ENCODE measurements around the gene TAMALIN. TPM values are rescaled to one million over a fixed set of nuclear protein-coding genes. Genes with fewer than 3 reads are reported as not detected.

The TAMALIN gene
- total RNA-seq (13.0 TPM), polyA plus RNA-seq (51.8 TPM)

DNA sequence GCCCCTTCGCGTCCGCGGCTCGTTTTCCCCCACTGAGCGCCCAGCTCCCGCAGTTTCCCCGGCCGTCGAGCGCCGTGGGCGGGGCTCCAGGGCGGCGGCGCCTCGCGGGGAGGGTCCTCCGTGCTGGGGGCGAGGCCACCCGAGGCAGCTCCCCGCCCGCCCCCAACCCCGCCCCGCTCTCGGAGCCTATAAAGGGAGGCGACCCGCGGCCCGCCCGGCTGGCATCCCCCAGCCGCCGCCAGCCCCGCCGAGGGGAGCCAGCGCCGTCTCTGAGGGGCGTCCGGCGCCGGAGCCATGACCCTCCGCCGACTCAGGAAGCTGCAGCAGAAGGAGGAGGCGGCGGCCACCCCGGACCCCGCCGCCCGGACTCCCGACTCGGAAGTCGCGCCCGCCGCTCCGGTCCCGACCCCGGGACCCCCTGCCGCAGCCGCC lies at the start of gene TAMALIN:
TAMALIN (plus strand) TSS at position 221 of the 432 bp plus-strand sequence; CDS start at position 295, 74 bp downstream.
- peak within 1 kb of the TSS; percentile 82 for H3K27ac ChIP-seq (ENCODE audit: low read depth)
- DNase-seq (ENCODE audit: extremely low spot score): no peak
- no peaks in the 10 kb centered on the region for H3K4me1 ChIP-seq (ENCODE audit: insufficient read depth)
- under 1% methylated on average over 60 of the region's 60 CpGs for WGBS
- H3K36me3 ChIP-seq (ENCODE audit: insufficient read depth): no peaks in the 10 kb centered on the region
- peak within 1 kb of the TSS; percentile 67 for H3K4me3 ChIP-seq (ENCODE audit: low read depth, low read length)

DNA sequence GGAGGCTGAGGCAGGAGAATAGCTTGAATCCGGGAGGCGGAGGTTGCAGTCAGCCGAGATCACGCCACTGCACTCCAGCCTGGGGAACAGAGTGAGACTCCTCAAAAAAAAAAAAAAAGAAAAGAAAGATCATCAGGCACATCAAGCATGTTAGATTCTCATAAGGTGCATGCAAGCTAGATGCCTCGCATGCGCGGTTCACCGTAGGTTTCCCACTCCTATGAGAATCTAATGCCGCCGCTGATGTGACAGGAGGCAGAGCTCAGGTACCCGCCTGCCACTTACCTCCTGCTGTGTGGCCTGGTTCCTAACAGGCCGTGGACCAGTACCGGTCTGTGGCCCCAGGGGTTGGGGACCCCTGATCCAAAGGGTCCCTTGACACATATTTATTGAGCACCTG lies 48.2 kb upstream of the TAMALIN start:
- WGBS: 97% methylated on average over 13 of the region's 13 CpGs
- Histone ChIP-seq H3K27ac (ENCODE audit: low read depth) (no peak overlapping the region), H3K4me3 (ENCODE audit: low read depth, low read length) (no peak overlapping the region), H3K36me3 (ENCODE audit: insufficient read depth) (no peaks in the 10 kb centered on the region), H3K4me1 (ENCODE audit: insufficient read depth) (no peaks in the 10 kb centered on the region)
- DNase-seq (ENCODE audit: extremely low spot score): no peak

DNA sequence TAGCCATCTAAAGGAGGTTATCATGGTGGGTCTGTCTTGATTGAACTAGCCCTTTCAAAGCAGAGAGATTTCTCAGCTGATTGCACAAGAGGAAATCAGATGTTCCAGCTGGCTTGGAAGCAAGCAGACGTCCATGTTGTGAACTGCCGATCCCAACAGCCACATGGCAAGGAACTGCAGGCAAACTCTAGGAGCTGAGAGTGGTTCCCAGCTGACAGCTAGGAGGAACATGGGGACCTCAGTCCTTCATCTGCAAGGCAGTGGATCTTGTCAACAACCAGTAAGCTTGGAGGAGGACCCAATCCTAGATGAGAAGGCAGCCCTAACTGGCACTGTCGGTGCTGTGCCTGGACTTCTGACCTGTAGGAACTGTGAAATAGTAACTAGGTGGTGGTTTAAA lies 47.5 kb upstream of the TAMALIN start:
- no peak for DNase-seq (ENCODE audit: extremely low spot score)
- Histone ChIP-seq H3K4me1 (ENCODE audit: insufficient read depth) (no peaks in the 10 kb centered on the region), H3K27ac (ENCODE audit: low read depth) (no peak overlapping the region), H3K36me3 (ENCODE audit: insufficient read depth) (no peaks in the 10 kb centered on the region), H3K4me3 (ENCODE audit: low read depth, low read length) (no peak overlapping the region)
- WGBS: 50% methylated on average over 3 of the region's 3 CpGs

DNA sequence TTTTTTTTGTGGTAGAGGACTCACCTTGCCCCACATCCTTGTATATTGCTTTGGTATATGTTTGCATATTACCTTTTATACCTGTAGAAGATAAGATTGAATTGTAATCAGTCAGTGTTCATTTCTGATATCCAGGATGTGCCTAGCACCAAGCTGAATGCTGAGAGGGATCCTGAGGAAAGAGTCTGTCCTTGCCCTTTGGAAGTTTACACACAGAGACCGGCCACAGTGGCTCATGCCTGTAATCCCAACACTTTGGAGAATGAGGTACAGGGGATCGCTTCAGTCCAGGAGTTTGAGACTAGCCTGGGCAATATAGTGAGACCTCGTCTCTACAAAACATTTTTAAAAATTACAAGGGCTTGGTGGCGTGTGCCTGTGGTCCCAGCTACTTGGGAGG lies 46.8 kb upstream of the TAMALIN start:
- Histone ChIP-seq H3K4me1 (ENCODE audit: insufficient read depth) (no peaks in the 10 kb centered on the region), H3K36me3 (ENCODE audit: insufficient read depth) (no peaks in the 10 kb centered on the region), H3K27ac (ENCODE audit: low read depth) (no peak overlapping the region), H3K4me3 (ENCODE audit: low read depth, low read length) (no peak overlapping the region)
- WGBS: 96% methylated on average over 4 of the region's 4 CpGs
- DNase-seq (ENCODE audit: extremely low spot score): no peak

DNA sequence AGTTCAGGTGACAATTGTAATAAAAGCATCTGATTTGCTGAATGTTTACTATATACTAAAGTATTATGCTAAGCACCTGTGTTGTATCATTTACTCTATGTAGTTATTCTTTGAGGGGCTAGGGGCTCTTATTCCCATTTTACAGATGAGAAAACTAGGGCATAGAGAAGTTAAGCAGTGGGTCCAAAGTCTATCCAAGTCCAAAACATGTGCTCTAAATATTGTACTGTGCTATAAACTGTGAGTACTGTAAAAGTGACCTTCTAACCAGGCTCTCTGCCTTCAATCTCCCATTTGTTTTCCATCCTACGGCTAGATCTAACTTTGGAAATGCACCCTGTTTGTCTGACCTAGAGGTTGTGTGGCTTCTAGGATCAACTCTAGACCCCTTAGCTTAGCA lies 46.3 kb upstream of the TAMALIN start:
- no peak overlapping the region for H3K27ac ChIP-seq (ENCODE audit: low read depth)
- no peak for DNase-seq (ENCODE audit: extremely low spot score)
- WGBS: 84% methylated on average over 1 of the region's 1 CpG
- no peak overlapping the region for H3K4me3 ChIP-seq (ENCODE audit: low read depth, low read length)
- H3K4me1 ChIP-seq (ENCODE audit: insufficient read depth): no peaks in the 10 kb centered on the region
- H3K36me3 ChIP-seq (ENCODE audit: insufficient read depth): no peaks in the 10 kb centered on the region

DNA sequence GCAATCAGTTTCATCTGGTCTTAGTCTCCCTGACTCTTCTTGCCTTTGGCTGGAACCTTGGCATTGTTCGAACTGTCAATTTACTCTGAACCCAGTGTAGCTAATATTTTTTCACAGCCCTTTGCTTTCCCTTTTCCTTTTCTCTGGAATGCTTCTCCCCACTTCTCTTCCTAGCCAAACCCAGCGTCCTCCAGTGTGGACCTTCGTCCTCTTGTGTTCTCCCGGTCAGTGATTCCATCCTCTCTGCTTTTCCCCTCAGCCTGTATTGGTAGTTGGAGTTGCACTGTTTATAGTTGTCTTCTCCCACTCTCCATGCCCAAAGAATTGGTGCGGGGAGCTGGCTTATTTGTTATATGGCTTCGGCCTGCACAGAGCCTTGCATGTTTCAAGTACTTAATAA lies 45.9 kb upstream of the TAMALIN start:
- Histone ChIP-seq H3K4me1 (ENCODE audit: insufficient read depth) (no peaks in the 10 kb centered on the region), H3K36me3 (ENCODE audit: insufficient read depth) (no peaks in the 10 kb centered on the region), H3K4me3 (ENCODE audit: low read depth, low read length) (no peak overlapping the region), H3K27ac (ENCODE audit: low read depth) (no peak overlapping the region)
- 96% methylated on average over 6 of the region's 6 CpGs for WGBS
- no peak for DNase-seq (ENCODE audit: extremely low spot score)

DNA sequence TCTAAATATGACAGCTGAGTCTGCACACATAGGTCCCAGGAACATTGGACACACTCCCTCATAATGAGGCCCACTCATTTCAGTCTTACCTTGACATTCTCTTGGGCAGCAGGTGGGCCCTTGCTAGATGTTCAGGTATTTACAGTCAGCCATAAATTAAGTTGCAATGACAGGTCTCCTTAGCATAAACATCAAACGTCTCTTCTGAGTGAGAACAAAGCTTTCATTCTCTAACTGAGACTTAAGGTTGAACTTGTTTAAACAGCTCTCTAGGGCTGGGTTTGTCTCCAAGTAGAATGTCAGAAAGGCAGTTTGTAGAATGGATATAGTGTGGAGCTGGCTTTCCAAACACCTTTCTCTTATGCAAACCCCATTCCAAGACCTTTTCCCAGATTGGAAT lies 44.9 kb upstream of the TAMALIN start:
- WGBS: 16% methylated on average over 1 of the region's 1 CpG
- Histone ChIP-seq H3K36me3 (ENCODE audit: insufficient read depth) (no peaks in the 10 kb centered on the region), H3K4me3 (ENCODE audit: low read depth, low read length) (no peak overlapping the region), H3K27ac (ENCODE audit: low read depth) (no peak overlapping the region), H3K4me1 (ENCODE audit: insufficient read depth) (no peaks in the 10 kb centered on the region)
- DNase-seq (ENCODE audit: extremely low spot score): no peak

DNA sequence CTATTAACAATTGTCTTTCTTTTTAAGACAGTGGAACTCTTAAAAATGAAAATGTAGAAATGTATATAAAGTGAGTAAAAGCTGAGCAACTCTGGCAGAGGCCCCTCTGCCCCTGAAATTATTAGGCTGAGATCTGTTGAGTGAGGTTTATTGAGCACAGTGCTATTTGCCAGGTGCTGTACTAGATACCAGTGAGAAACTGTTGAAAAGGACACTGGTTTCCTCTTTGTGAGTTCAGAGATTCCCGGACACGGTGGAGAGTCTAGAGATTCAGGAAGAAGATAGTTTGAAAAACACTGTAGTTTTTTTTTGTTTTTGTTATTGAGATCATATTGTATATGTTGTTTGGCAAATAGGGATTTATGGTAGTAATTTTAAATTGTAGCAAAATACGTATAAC lies 44.0 kb upstream of the TAMALIN start:
- Histone ChIP-seq H3K4me1 (ENCODE audit: insufficient read depth) (no peaks in the 10 kb centered on the region), H3K4me3 (ENCODE audit: low read depth, low read length) (no peak overlapping the region), H3K36me3 (ENCODE audit: insufficient read depth) (no peaks in the 10 kb centered on the region), H3K27ac (ENCODE audit: low read depth) (no peak overlapping the region)
- DNase-seq (ENCODE audit: extremely low spot score): no peak
- 75% methylated on average over 3 of the region's 3 CpGs for WGBS

DNA sequence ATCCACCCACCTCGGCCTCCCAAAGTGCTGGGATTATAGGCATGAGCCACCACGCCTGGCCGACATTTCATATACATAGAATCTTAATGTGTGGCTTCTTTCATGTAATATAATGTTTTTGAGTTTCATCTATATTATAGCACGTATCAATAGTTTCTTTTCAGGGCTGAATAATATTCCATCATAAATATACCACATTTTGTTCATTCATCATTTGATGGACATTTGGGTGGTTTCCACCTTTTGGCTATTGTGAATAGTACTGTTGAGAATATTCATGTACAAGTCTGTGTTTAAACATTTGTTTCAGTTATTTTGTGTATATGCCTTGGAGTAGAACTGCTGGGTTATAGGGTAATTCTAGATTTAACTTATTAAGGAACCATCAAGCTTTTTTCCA lies 43.3 kb upstream of the TAMALIN start:
- no peaks in the 10 kb centered on the region for H3K36me3 ChIP-seq (ENCODE audit: insufficient read depth)
- H3K27ac ChIP-seq (ENCODE audit: low read depth): no peak overlapping the region
- WGBS: 99% methylated on average over 4 of the region's 4 CpGs
- no peak overlapping the region for H3K4me3 ChIP-seq (ENCODE audit: low read depth, low read length)
- H3K4me1 ChIP-seq (ENCODE audit: insufficient read depth): no peaks in the 10 kb centered on the region
- no peak for DNase-seq (ENCODE audit: extremely low spot score)

DNA sequence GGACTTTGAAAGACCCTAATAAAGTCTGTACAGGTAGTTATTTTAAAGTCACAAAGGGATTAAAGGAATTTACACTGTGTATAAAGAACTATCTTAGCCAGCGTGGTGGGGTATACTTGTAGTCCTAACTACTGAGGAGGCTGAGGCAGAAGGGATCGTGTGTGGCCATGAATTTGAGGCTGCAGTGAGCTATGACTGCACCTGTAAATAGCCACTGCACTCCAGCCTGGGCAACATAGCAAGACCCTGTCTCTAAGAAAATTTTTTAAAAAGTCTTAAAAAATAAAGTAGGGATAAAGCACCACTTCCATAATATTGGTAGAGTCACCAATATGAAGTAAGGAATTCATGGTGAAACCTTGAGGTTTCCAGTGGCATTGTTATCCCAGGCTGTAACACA lies 37.1 kb upstream of the TAMALIN start:
- no peak for DNase-seq (ENCODE audit: extremely low spot score)
- Histone ChIP-seq H3K4me3 (ENCODE audit: low read depth, low read length) (no peak overlapping the region), H3K27ac (ENCODE audit: low read depth) (no peak overlapping the region), H3K36me3 (ENCODE audit: insufficient read depth) (no peaks in the 10 kb centered on the region), H3K4me1 (ENCODE audit: insufficient read depth) (peaks cover 2% of the 10 kb centered on the region)
- WGBS: 95% methylated on average over 2 of the region's 2 CpGs

DNA sequence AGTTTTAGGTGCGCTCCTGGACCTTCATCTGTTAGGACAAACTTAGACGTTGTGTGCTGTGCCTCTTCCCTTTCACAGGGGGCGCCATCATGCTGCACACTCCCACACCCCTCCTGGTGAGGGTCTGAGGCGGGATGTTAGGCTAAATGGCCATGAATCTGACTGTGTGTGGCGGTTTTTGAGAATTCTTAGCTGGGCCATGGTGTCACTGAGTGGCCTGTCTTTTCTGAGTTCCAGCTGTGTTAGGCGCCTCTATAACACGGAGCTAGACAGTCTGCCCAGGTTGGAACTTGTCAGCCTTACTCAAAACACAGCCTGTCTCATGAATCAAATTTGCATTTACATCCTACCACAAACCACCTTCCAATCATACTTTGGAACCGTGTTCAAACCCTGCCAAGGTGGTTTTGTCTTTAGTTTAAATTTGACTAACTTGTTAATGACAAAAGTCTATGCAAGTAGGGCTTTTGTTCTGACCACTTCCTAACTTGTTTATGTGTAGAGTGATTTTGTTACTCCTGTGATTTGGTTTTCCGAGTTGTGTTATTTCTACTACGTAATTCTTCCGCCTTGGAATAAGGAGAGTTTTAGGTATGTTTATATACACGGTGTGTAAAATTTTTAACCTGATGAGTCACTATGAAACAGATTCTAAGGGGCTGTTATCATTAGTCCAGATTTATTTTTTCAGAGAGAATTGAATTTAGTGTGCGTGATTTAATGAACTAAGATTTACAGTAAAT lies 35.7 kb upstream of the TAMALIN start:
- Histone ChIP-seq H3K27ac (ENCODE audit: low read depth) (no peak overlapping the region), H3K4me1 (ENCODE audit: insufficient read depth) (peaks cover 2% of the 10 kb centered on the region), H3K4me3 (ENCODE audit: low read depth, low read length) (no peak overlapping the region), H3K36me3 (ENCODE audit: insufficient read depth) (no peaks in the 10 kb centered on the region)
- WGBS: 65% methylated on average over 13 of the region's 13 CpGs
- no peak for DNase-seq (ENCODE audit: extremely low spot score)

DNA sequence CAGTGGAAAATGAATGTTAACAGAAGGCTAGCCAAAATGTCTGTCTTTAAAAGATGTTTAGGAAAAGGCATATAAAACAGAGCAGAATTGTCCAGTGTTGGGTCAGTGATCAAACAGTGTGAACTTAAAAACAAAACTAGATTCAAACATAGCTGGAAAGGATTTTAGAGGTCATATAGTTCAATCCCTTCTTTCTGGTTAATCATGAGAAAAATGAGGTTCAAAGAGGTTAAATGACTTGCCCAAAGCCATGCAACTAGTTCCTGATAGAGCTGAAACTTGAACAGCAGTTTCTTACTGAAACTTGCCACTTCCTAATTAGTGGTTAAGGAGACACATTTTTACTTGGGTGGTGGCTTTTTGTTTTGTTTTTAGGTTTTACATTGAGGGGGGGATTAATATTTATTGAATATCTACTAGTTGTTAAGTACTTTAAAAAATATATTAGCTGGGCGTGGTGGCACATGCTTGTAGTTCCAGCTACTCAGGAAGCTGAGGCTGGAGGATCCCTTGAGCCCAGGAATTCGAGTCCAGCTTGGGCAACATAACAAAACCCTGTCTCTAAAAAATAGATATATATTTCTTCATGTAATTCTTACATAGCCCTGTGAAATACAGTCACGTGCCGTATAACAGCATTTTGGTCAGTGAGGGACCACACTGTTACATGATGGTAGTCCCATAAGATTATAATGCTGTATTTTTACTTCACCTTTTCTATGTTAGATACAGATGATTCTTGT lies 34.9 kb upstream of the TAMALIN start:
- WGBS: 72% methylated on average over 4 of the region's 4 CpGs
- H3K4me1 ChIP-seq (ENCODE audit: insufficient read depth): peaks cover 2% of the 10 kb centered on the region
- no peak for DNase-seq (ENCODE audit: extremely low spot score)

DNA sequence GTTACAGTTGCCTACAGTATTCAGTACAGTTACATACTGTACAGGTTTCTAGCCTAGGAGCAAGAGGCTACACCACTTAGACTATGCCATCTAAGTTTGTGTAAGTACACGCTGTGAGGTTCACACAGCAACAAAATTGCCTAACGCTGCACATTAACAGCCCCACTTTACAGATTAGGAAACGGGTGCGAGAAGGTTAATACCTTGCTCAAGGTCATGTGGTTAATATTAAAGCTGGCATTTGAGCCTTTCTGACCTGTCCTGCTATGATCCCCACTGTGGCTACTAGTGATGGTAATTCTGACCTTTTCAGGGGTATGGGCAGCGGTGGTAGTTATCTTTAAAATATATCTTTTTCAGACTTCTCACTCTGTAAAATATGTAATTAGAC lies 34.3 kb upstream of the TAMALIN start:
- 75% methylated on average over 5 of the region's 5 CpGs for WGBS
- H3K4me3 ChIP-seq (ENCODE audit: low read depth, low read length): no peak overlapping the region
- H3K4me1 ChIP-seq (ENCODE audit: insufficient read depth): peaks cover 2% of the 10 kb centered on the region
- DNase-seq (ENCODE audit: extremely low spot score): no peak
- H3K27ac ChIP-seq (ENCODE audit: low read depth): no peak overlapping the region
- H3K36me3 ChIP-seq (ENCODE audit: insufficient read depth): no peaks in the 10 kb centered on the region

More for the DNA sequence above, 34.9 kb upstream of the TAMALIN start:
- no peak overlapping the region for H3K27ac ChIP-seq (ENCODE audit: low read depth)
- no peaks in the 10 kb centered on the region for H3K36me3 ChIP-seq (ENCODE audit: insufficient read depth)
- H3K4me3 ChIP-seq (ENCODE audit: low read depth, low read length): no peak overlapping the region

DNA sequence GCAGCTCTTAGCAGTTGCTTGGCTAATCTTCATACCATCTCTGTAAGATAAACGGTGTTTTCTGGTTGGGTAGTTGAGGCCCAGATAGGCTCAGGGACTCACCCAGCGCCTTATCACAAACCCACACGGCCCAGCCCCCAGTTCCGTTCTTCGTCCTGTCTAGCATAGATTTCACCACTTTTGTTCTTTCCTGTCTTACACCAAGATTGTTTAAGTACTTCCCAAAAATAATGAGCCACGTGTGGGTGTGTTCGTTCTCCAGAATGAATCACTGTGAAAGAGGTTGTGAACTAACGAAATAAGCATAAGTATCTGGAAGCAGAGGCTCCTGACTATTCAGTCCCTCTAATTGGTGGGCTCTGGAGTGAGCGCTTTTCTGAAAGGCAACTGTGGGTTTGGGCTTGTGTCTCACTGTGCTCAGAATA lies 33.9 kb upstream of the TAMALIN start:
- Histone ChIP-seq H3K36me3 (ENCODE audit: insufficient read depth) (no peaks in the 10 kb centered on the region), H3K4me1 (ENCODE audit: insufficient read depth) (peaks cover 2% of the 10 kb centered on the region), H3K27ac (ENCODE audit: low read depth) (no peak overlapping the region), H3K4me3 (ENCODE audit: low read depth, low read length) (no peak overlapping the region)
- WGBS: 50% methylated on average over 9 of the region's 9 CpGs
- DNase-seq (ENCODE audit: extremely low spot score): no peak

Measured in urinary bladder (tissue), 4 donors.